HEK293T (cell line): ENCODE results near the gene KRTAP10-3.

Experiments used
- BHLHE40 ChIP-seq: fragments of 450-650 bp; IDR thresholded peaks from 2 replicates; pipeline ENCODE4 v1.6.1; 2016; ENCODE audit warnings: mild to moderate bottlenecking, moderate library complexity, borderline replicate concordance
- CTBP1 ChIP-seq: fragments of 450-650 bp; IDR thresholded peaks from 2 replicates; pipeline ENCODE4 v1.6.1; 2016; ENCODE audit warnings: borderline replicate concordance
- ELF4 ChIP-seq: fragments of 450-650 bp; IDR thresholded peaks from 2 replicates; pipeline ENCODE4 v1.6.1; 2017; ENCODE audit warnings: antibody characterized with exemption
- FOXK2 ChIP-seq: fragments of 450-650 bp; IDR thresholded peaks from 2 replicates; pipeline ENCODE4 v1.6.1; 2016; ENCODE audit warnings: mild to moderate bottlenecking
- FOXM1 ChIP-seq: fragments of 450-650 bp; IDR thresholded peaks from 2 replicates; pipeline ENCODE4 v1.6.1; 2017; ENCODE audit warnings: mild to moderate bottlenecking, borderline replicate concordance
- HDGF ChIP-seq: fragments of 450-650 bp; IDR thresholded peaks from 2 replicates; pipeline ENCODE4 v1.6.1; 2017; ENCODE audit warnings: antibody characterized with exemption, borderline replicate concordance
- L3MBTL2 ChIP-seq: fragments of 450-650 bp; conservative IDR thresholded peaks from 2 replicates; pipeline ENCODE4 v1.6.1; 2016; ENCODE audit warnings: mild to moderate bottlenecking
- PKNOX1 ChIP-seq: fragments of 450-650 bp; IDR thresholded peaks from 2 replicates; pipeline ENCODE4 v1.6.1; 2016
- SP1 ChIP-seq: fragments of 450-650 bp; IDR thresholded peaks from 2 replicates; pipeline ENCODE4 v1.6.1; 2017
- SUZ12 ChIP-seq: fragments of 450-650 bp; IDR thresholded peaks from 2 replicates; pipeline ENCODE4 v1.6.1; 2016; ENCODE audit warnings: mild to moderate bottlenecking
- ZNF384 ChIP-seq: fragments of 450-650 bp; IDR thresholded peaks from 2 replicates; pipeline ENCODE4 v1.6.1; 2016

- TF ChIP-seq ZNF384 (no peak), FOXM1 (no peak), FOXK2 (no peak), ELF4 (no peak), HDGF (no peak), PKNOX1 (no peak), SP1 (no peak), BHLHE40 (no peak), L3MBTL2 (no peak), SUZ12 (no peak), CTBP1 (no peak)
Observed at GRCh38 chr21:44571296-44571695, 12.7 kb upstream of the KRTAP10-3 start.
